IPS-15b (cell line): ENCODE results near the gene ANK2.
"Not testable (repeated sequence)": the region's sequence is repeated elsewhere in the genome, so short reads cannot be mapped to it uniquely, and the experiment has no call there.

Experiments
- H3K27me3 ChIP-seq: one replicate; pipeline ENCODE4 v1.6.1; 2013; ENCODE audit warnings: low read length; ENCODE audit not compliant: control insufficient read depth, insufficient read depth
- H3K36me3 ChIP-seq: one replicate; pipeline ENCODE4 v1.6.1; 2013; ENCODE audit warnings: low read length; ENCODE audit not compliant: control insufficient read depth, insufficient read depth
- H3K4me1 ChIP-seq: one replicate; pipeline ENCODE4 v1.6.1; 2013; ENCODE audit warnings: mild to moderate bottlenecking, low read length; ENCODE audit not compliant: control insufficient read depth, insufficient read depth
- H3K4me3 ChIP-seq: one replicate; pipeline ENCODE4 v1.5.1; 2013; ENCODE audit warnings: low read depth, low read length
- H3K9ac ChIP-seq: one replicate; pipeline ENCODE4 v1.6.1; 2013; ENCODE audit warnings: low read depth, mild to moderate bottlenecking, low read length
- H3K9me3 ChIP-seq: one replicate; pipeline ENCODE4 v1.6.1; 2013; ENCODE audit warnings: mild to moderate bottlenecking, low read length; ENCODE audit not compliant: control insufficient read depth, insufficient read depth

The ANK2 gene

DNA sequence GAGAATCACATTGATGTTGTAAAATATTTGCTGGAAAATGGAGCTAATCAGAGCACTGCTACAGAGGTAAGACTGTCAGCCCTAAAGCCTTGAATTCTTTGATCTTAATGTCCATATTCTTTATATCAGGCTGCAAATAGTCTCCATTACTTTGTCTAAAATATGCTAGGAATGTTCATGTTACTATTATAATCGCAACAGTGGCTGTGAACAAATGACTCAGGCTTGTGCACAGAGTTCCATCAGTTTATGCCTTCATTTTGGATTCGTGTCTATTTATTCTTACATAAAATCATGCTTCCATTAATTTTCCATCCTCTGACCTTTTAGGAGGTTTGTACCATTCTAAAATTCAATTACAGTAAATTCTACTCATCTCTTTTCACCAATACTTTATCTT is 182.7 kb downstream of the ANK2 start:
- Histone ChIP-seq H3K27me3 (no peaks in the 10 kb centered on the region), H3K9ac (no peak overlapping the region), H3K4me1 (no peaks in the 10 kb centered on the region), H3K9me3 (no peaks in the 10 kb centered on the region), H3K4me3 (no peak overlapping the region), H3K36me3 (no peaks in the 10 kb centered on the region)

DNA sequence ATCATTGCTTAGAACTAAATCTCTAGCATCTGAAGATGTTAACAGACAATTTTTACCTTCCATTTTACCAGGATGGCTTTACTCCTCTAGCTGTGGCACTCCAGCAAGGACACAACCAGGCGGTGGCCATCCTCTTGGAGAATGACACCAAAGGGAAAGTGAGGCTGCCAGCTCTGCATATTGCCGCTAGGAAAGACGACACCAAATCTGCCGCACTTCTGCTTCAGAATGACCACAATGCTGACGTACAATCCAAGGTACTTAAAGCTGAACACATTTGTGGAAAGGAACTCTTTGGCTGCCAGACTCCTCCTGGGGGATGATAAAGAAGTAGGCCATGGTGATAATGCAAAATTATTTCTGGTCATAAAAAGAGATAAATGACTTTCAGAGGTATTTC is 187.5 kb downstream of the ANK2 start:
- no peak overlapping the region for H3K4me3 ChIP-seq
- no peaks in the 10 kb centered on the region for H3K27me3 ChIP-seq
- no peaks in the 10 kb centered on the region for H3K9me3 ChIP-seq
- no peaks in the 10 kb centered on the region for H3K4me1 ChIP-seq
- no peaks in the 10 kb centered on the region for H3K36me3 ChIP-seq
- H3K9ac ChIP-seq: no peak overlapping the region

DNA sequence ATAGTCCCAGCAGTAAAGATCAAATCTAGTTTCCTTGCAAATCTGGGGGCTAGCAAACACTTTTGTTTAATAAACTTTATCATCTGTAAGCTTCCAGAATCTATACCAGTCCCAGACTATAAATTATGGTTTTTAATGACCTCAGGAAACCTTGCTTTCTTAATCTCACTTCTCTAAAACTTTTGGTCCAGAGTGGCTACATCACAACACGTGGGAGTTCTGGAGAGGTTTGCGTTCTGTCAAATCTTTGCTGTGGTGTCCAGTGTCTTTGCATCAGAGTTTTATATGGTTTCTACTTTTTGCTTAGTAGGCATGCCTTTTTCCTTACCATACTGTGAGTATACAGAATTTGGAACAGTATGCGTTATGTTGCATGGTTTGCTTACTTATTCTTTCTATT is 193.9 kb downstream of the ANK2 start:
- Histone ChIP-seq H3K36me3 (no peaks in the 10 kb centered on the region), H3K9me3 (no peaks in the 10 kb centered on the region), H3K4me1 (no peaks in the 10 kb centered on the region), H3K4me3 (no peak overlapping the region), H3K9ac (no peak overlapping the region), H3K27me3 (no peaks in the 10 kb centered on the region)

DNA sequence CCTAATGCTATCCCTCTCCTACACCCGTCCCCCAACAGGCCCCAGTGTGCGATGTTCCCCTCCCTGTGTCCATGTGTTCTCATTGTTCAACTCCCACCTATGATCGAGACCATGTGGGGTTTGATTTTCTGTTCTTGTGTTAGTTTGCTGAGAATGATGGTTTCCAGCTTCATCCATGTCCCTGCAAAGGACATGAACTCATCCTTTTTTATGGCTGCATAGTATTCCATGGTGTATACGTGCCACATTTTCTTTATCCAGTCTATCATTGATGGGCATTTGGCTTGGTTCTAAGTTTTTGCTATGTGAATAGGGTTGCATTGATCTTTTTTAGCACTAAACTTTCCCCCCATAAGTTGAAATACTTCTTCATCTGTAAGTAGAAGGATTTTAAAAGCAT is 195.3 kb downstream of the ANK2 start:
- not testable (repeated sequence) for H3K4me3 ChIP-seq, H3K4me1 ChIP-seq, H3K9ac ChIP-seq, H3K36me3 ChIP-seq, H3K9me3 ChIP-seq, H3K27me3 ChIP-seq

DNA sequence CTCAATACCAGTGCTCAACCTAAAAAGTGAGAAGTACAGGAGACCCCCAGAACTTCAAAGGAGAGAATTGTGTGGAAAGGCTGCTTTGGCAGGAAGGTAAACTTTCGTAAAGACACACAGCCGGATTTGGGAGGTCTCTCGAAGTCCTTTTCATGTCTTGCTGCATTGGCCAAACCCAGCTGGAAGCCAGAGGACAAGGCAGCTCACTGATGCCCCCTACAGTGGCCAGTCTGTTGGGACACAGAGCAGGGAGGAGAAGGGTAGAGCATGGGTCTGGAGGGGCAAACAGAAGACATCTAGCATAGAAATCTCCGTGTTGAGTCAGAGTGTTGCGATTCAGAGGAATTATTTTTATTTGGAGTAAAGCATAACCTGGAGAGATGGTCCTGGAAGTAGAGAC is 198.9 kb downstream of the ANK2 start:
- H3K27me3 ChIP-seq: no peaks in the 10 kb centered on the region
- no peaks in the 10 kb centered on the region for H3K4me1 ChIP-seq
- H3K36me3 ChIP-seq: no peaks in the 10 kb centered on the region
- H3K4me3 ChIP-seq: no peak overlapping the region
- no peaks in the 10 kb centered on the region for H3K9me3 ChIP-seq
- H3K9ac ChIP-seq: no peak overlapping the region

DNA sequence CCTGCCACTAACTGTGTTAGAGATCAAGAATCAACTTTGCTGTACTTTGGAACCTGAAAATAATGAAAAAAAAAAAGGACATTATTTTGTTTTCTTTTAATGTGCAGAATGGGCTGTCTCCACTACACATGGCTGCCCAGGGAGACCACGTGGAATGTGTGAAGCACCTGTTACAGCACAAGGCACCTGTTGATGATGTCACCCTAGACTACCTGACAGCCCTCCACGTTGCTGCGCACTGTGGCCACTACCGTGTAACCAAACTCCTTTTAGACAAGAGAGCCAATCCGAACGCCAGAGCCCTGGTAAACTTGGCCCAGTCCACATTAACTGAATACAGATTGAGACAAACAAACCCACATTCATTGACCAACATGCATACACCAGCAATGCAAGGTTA is 206.2 kb downstream of the ANK2 start:
- Histone ChIP-seq H3K4me1 (no peaks in the 10 kb centered on the region), H3K27me3 (no peaks in the 10 kb centered on the region), H3K9me3 (no peaks in the 10 kb centered on the region), H3K4me3 (no peak overlapping the region), H3K36me3 (no peaks in the 10 kb centered on the region), H3K9ac (no peak overlapping the region)

DNA sequence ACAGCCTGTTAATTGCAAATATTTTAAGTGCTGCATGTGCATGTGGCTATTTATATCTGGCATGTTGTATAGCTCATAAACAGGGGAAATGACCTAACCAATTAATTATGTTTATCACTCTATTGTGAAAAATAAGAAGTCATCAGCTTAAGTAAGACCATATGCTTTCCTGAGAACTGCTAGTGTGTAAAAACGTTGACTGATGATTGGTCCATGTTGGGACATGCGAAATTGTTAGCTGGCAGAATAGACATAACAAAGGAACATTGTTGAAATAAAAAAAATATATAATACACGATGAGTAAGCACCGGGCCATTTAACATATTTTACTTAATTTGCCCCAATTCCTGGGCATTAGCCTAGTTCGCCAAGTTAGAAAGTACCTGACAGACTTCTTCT is 207.5 kb downstream of the ANK2 start:
- no peaks in the 10 kb centered on the region for H3K36me3 ChIP-seq
- no peaks in the 10 kb centered on the region for H3K27me3 ChIP-seq
- no peak overlapping the region for H3K4me3 ChIP-seq
- no peaks in the 10 kb centered on the region for H3K9me3 ChIP-seq
- H3K4me1 ChIP-seq: no peaks in the 10 kb centered on the region
- no peak overlapping the region for H3K9ac ChIP-seq

DNA sequence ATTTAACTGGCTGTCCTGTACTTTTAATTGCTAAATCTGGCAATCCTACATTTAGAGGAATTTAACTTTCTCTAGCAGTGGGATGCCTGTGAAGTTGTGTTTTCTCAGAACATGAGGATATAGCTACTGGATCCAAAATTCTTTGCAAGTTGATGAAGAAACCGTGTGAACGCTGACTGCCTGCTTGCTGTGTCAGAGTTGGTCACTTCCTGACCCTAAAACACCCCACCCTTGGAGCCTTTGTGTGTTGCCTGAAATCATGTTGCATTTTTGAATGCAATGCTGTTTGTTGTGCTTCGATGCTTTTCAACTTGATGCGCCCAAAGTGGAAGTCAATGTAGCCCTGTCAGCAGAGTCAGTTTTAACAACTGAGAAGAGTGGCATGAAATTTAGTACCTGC is 211.2 kb downstream of the ANK2 start:
- Histone ChIP-seq H3K9ac (no peak overlapping the region), H3K36me3 (no peaks in the 10 kb centered on the region), H3K27me3 (no peaks in the 10 kb centered on the region), H3K4me3 (no peak overlapping the region), H3K4me1 (no peaks in the 10 kb centered on the region), H3K9me3 (no peaks in the 10 kb centered on the region)

DNA sequence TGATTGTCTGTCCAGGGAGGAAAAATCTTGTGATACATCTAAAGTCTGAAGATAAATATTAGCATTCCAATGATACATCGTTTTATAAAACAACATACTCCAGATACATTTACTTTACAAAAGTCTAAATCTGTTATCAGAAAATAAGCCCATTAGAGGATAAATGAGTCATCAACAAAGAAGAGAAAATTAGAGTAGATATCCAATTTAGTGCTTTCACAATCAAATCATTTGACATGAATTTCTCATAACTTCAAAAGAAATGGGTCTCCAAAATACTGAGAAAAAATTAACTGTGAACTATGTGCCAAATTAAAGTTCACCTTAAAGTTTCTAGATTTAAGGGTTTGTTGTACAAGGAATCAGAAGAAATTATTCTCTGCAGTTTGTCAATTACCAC is 213.8 kb downstream of the ANK2 start:
- Histone ChIP-seq H3K27me3 (no peaks in the 10 kb centered on the region), H3K4me1 (no peaks in the 10 kb centered on the region), H3K36me3 (no peaks in the 10 kb centered on the region), H3K9me3 (no peaks in the 10 kb centered on the region), H3K4me3 (no peak overlapping the region), H3K9ac (no peak overlapping the region)

DNA sequence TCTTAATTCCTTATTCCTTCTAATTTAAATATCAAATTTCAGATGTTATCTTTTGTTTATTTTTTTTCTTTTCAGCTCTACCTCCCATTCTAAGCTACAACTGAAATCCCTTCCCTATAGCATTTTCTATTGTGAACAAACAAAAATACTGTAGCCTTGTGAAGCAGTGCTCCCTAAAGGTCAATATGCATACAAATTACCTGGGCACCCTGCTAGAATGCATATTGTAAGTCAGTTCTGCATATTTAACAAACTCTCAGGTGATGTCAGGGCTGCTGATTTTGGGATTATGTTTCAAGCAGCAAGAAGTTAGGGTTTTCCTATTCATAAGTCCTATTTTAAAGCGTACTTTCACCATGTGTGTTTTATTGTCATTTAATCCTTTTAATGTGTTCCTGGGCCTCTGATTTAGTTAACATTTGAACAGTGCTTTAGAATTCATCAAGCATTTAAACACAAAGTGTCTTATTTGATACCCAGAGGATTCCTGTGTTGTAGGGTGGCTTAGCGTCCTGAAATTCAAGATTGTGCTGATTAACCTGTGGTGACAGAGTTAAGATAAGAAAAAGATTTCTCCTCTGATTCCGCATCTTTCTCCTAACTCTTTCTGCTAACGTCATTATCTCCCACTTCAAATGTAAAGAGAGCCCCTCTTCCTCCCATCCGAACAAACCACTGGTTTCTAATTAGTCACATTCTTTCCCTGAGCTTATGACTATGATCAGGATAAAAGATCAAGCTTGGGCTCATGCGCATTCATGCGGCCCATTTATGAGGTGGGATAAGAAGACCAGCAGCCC is 221.3 kb downstream of the ANK2 start:
- peaks cover 20% of the 10 kb centered on the region for H3K4me1 ChIP-seq
- no peak overlapping the region for H3K4me3 ChIP-seq
- H3K27me3 ChIP-seq: no peaks in the 10 kb centered on the region
- H3K9me3 ChIP-seq: no peaks in the 10 kb centered on the region
- no peak overlapping the region for H3K9ac ChIP-seq
- H3K36me3 ChIP-seq: no peaks in the 10 kb centered on the region

DNA sequence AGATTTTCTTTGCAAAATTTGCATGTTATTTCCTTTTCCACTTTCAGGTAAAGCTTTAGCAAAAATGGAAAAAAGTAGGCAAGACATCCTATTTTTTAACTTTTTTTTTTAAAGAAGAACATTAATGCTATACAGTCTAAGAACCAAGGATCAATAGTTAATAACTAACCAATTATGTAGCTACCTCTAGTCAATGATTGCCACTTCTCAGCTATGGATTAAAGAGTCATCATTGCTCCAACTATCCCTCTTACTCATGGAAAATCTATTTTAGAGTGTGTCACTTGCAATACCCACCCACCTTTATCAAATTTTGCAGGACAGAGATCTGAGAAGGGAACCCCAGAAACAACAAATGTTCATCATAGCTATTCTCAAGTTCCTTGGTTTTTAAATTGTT is 223.1 kb downstream of the ANK2 start:
- Histone ChIP-seq H3K27me3 (no peaks in the 10 kb centered on the region), H3K36me3 (no peaks in the 10 kb centered on the region), H3K9me3 (no peaks in the 10 kb centered on the region), H3K4me1 (peaks cover 20% of the 10 kb centered on the region), H3K4me3 (no peak overlapping the region), H3K9ac (no peak overlapping the region)

DNA sequence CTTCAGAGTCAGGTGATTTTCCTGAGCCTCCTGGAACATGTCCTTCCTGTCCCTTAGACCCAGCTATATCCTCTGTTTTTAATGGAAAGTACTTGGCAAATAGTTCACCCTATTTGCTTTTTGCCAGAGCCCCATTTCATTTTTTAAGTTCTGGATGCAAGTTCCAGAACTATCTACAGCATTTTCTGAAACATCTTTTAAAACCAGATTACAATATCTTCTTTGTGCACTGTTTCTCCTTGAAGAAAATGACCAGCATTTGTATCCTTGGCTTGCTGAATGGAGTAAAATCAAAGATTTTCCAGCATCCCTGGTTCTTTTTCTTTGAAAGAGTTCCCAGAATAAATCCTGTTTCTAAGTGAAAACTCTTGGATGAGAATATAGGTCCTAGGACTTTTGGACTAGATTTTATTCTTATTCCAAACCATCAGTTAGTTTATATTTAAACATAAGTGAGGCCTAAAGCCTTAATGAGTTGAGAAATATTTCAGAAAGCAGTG is 224.3 kb downstream of the ANK2 start:
- Histone ChIP-seq H3K9ac (no peak overlapping the region), H3K4me1 (peaks cover 20% of the 10 kb centered on the region), H3K36me3 (no peaks in the 10 kb centered on the region), H3K27me3 (no peaks in the 10 kb centered on the region), H3K9me3 (no peaks in the 10 kb centered on the region), H3K4me3 (no peak overlapping the region)
